HEK293T (cell line): ENCODE results near the gene ZDHHC22.

ENCODE experiments used
- ARNT ChIP-seq: fragments of 450-650 bp; IDR thresholded peaks from 2 replicates; pipeline ENCODE4 v1.6.1; 2017; ENCODE audit warnings: mild to moderate bottlenecking
- BHLHE40 ChIP-seq: fragments of 450-650 bp; IDR thresholded peaks from 2 replicates; pipeline ENCODE4 v1.6.1; 2016; ENCODE audit warnings: mild to moderate bottlenecking, moderate library complexity, borderline replicate concordance
- ELF4 ChIP-seq: fragments of 450-650 bp; IDR thresholded peaks from 2 replicates; pipeline ENCODE4 v1.6.1; 2017; ENCODE audit warnings: antibody characterized with exemption
- FOXA1 ChIP-seq: fragments of 450-650 bp; IDR thresholded peaks from 2 replicates; pipeline ENCODE4 v1.6.1; 2016; ENCODE audit warnings: mild to moderate bottlenecking
- FOXK2 ChIP-seq: fragments of 450-650 bp; IDR thresholded peaks from 2 replicates; pipeline ENCODE4 v1.6.1; 2016; ENCODE audit warnings: mild to moderate bottlenecking
- FOXM1 ChIP-seq: fragments of 450-650 bp; IDR thresholded peaks from 2 replicates; pipeline ENCODE4 v1.6.1; 2017; ENCODE audit warnings: mild to moderate bottlenecking, borderline replicate concordance
- HDGF ChIP-seq: fragments of 450-650 bp; IDR thresholded peaks from 2 replicates; pipeline ENCODE4 v1.6.1; 2017; ENCODE audit warnings: antibody characterized with exemption, borderline replicate concordance
- LEF1 ChIP-seq: fragments of 450-650 bp; IDR thresholded peaks from 2 replicates; pipeline ENCODE4 v1.6.1; 2017; ENCODE audit warnings: mild to moderate bottlenecking, borderline replicate concordance
- NFRKB ChIP-seq: fragments of 450-650 bp; IDR thresholded peaks from 2 replicates; pipeline ENCODE4 v1.6.1; 2016; ENCODE audit warnings: mild to moderate bottlenecking, moderate library complexity
- SP1 ChIP-seq: fragments of 450-650 bp; IDR thresholded peaks from 2 replicates; pipeline ENCODE4 v1.6.1; 2017
- TARDBP ChIP-seq: fragments of 450-650 bp; IDR thresholded peaks from 2 replicates; pipeline ENCODE4 v1.6.1; 2016

GRCh38 chr14:77125281-77125801 lies 16.2 kb downstream of the ZDHHC22 start:
- TF ChIP-seq FOXK2 (no peak), SP1 (no peak), LEF1 (no peak), BHLHE40 (no peak), ELF4 (no peak), NFRKB (no peak), HDGF (no peak), ARNT (no peak), TARDBP (no peak), FOXM1 (no peak), FOXA1 (no peak)
